GM12864 (cell line): ENCODE measurements around the gene MTAP.
"Not testable (repeated sequence)": the region's sequence is repeated elsewhere in the genome, so short reads cannot be mapped to it uniquely, and the experiment has no call there.

ENCODE experiments used
- DNase-seq: peaks from one replicate; pipeline ENCODE4 v3.0.0-alpha.2; 2011; ENCODE audit warnings: low read depth
- H3K4me3 ChIP-seq: 2 replicates; pipeline ENCODE4 v1.5.1; 2011; ENCODE audit warnings: mild to moderate bottlenecking, low read depth, low read length, control low read depth
- TF ChIP-seq, protein P1 (sequence below): IDR thresholded peaks from 2 replicates; pipeline ENCODE4 v1.5.1; 2011; ENCODE audit warnings: low read depth, mild to moderate bottlenecking, moderate library complexity, low read length, control low read depth, inconsistent platforms; ENCODE audit errors: missing control alignments

Gene MTAP

DNA sequence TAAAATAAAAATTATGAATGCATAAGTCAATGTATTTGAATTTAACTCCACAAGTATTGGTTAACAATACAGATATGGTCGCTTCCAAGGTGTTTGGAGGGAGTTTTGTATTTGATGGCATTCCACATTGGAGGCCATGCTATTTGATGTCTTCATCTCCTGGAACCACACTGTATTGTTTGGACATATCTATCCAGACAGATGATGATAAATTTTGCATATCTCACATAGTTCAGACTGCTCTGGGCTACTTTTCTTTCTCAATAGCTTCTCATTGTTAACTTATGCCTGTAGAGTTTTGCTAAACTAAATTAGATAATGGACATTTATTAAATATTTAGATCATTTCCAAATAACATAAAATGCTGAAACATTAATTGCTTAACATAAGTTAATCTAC, 133.7 kb downstream of the MTAP start:
- H3K4me3 ChIP-seq: no peak overlapping the region
- no peak for DNase-seq

DNA sequence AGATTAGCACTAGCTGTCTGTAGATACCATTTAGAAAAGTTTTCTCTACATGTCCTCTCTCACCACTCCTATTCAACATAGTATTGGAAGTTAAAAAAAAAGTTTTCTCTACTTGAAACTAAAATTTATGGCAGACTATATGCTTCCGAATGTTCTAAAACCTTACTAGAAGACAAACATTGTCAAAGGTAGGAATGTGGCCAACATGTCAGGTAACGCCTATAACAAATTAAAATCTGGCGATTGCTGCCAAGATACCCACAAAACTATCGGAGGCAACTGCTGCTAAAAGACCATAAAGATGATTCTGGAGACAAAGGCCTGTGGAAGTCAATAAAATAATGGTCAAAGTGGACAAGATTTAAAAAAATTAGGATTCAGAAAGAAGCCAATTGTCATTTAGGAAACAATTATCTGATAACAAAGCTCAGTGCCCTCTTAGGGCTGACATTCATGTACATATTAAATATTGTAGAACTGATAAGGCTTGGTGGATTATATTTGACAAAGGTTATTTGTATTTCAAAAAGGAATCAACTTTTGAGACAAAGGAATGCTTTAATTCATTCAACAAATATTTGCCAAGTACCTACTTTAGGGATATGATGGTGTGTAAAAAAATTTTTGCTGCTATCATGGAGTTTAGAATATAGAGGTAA, 139.0 kb downstream of the MTAP start:
- DNase-seq: no peak
- no peak overlapping the region for H3K4me3 ChIP-seq
- TF ChIP-seq, protein P1, sequence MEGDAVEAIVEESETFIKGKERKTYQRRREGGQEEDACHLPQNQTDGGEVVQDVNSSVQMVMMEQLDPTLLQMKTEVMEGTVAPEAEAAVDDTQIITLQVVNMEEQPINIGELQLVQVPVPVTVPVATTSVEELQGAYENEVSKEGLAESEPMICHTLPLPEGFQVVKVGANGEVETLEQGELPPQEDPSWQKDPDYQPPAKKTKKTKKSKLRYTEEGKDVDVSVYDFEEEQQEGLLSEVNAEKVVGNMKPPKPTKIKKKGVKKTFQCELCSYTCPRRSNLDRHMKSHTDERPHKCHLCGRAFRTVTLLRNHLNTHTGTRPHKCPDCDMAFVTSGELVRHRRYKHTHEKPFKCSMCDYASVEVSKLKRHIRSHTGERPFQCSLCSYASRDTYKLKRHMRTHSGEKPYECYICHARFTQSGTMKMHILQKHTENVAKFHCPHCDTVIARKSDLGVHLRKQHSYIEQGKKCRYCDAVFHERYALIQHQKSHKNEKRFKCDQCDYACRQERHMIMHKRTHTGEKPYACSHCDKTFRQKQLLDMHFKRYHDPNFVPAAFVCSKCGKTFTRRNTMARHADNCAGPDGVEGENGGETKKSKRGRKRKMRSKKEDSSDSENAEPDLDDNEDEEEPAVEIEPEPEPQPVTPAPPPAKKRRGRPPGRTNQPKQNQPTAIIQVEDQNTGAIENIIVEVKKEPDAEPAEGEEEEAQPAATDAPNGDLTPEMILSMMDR: no peak

More for the DNA sequence above, 133.7 kb downstream of the MTAP start:
- TF ChIP-seq, protein P1: no peak

DNA sequence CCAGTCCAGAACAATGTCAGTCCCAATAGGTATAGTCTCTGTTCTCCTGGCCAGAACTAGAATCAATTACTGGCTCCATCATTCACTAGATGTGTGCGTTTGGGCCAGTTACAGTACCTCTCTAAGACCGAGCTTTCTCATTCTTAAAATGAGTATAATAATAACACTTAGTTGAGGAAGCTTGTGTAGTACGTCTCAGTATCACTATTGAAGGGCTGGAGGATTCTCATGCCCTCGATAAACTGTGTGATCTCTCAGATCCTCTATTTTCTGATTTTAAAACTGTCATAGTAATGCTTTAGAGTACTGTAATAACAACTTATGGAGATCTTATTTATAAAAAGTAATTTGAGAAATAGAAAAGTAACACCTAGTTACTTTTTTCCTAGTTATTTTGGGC, 141.0 kb downstream of the MTAP start:
- H3K4me3 ChIP-seq: no peak overlapping the region
- no peak for DNase-seq
- TF ChIP-seq, protein P1: no peak

DNA sequence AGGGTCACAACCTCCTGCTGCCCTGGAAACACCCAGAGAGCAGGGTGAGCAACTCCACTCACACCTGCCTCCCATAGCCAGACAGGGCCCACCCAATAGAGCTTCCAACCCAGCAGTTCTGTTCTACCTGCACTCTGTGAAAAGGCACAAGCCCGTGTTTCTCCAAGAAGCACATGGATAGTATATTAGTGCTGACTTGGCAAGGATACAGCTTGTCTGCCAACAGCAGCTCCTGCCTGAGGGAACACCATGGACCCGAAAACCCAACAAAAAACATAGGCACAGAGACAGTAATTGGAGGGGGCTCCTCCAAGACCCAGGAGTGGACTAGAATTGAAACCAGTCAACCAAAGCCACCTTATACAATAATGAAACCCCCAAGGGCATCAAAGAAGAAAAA, 143.2 kb downstream of the MTAP start:
- no peak for DNase-seq
- no peak overlapping the region for H3K4me3 ChIP-seq
- TF ChIP-seq, protein P1: no peak

DNA sequence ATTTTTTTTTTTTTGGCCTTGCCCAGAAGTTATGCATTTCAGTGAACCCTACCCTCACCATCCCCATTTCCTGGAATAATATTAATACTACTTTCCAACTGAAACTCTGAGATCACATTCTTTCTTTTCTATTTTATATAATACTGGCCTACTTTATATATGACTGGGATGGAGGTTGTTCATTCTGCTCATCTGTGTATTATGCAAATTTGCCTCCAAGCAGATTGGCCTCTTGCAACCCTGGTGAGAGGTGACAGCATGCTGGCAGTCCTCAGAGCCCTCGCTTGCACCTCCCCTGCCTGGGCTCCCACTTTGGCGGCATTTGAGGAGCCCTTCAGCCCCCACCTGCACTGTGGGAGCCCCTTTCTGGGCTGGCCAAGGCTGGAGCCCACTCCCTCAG, 156.4 kb downstream of the MTAP start:
- H3K4me3 ChIP-seq: no peak overlapping the region
- no peak for DNase-seq
- TF ChIP-seq, protein P1: no peak

DNA sequence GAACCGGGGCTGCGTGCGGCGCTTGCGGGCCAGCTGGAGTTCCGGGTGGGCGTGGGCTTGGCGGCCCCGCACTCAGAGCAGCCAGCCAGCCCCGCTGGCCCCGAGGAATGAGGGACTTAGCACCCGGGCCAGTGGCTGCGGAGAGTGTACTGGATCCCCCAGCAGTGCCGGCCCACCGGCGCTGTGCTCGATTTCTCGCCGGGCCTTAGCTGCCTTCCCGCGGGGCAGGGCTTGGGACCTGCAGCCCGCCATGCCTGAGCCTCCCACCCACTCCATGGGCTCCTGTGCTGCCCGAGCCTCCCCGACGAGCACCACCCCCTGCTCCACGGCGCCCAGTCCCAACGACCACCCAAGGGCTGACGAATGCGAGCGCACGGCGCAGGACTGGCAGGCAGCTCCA, 156.8 kb downstream of the MTAP start:
- DNase-seq, H3K4me3 ChIP-seq: not testable (repeated sequence)

DNA sequence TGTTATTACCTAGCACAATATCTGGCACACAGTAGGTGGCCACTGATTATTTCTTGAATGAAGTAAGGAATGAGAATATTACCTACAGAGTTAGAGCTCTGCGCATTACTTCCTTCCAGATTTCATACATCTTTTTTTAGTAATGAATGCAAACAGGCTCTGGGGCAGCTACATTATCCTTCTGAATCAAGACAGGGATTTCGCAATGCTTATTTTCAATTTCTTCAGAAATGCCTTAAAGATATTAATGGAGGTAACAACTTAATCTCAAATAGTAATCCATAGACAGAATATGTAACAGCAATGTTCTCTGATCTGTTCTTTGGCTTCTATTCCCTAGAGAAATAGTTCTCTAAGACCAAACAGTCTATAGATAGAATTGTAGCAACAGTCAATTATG, 159.1 kb downstream of the MTAP start:
- no peak overlapping the region for H3K4me3 ChIP-seq
- TF ChIP-seq, protein P1: no peak
- DNase-seq: no peak
